Spleen (tissue), 11 donors: Measurements from ENCODE around the gene NUBP2. TPM values are rescaled to one million over a fixed set of nuclear protein-coding genes. Genes with fewer than 3 reads are reported as not detected.
A peak's percentile ranks its signal among the peaks of the same experiment; 100 is the strongest.

Experiments used
- DNase-seq: peaks from one replicate; pipeline ENCODE4 v3.0.0-alpha.2; 2020
- H3K27ac ChIP-seq, 8 donors: fragments of 200-600 bp; sonication (generic) in 7 of 8; 1 replicate in 4 of 8; 2 replicates in 4 of 8; pipeline versions ENCODE4 v1.5.0 to v1.8.0; 2016 to 2021; ENCODE audit warnings: inconsistent platforms in 4 of 8, mild to moderate bottlenecking in 4 of 8, moderate library complexity in 1 of 8
- H3K27me3 ChIP-seq, 7 donors: fragments of 200-600 bp; sonication (generic) in 6 of 7; replicated peaks in 1 of 7; 1 replicate in 4 of 7; 2 replicates in 3 of 7; pipeline versions ENCODE4 v1.5.0 to v1.8.0; 2016 to 2021; ENCODE audit warnings: inconsistent platforms in 3 of 7, mild to moderate bottlenecking in 1 of 7
- H3K36me3 ChIP-seq, 6 donors: fragments of 200-600 bp; sonication (generic) in 5 of 6; 1 replicate in 4 of 6; 2 replicates in 2 of 6; pipeline versions ENCODE4 v1.5.0 to v1.8.0; 2016 to 2021; ENCODE audit warnings: inconsistent platforms in 2 of 6
- H3K4me1 ChIP-seq, 6 donors: fragments of 200-600 bp; sonication (generic) in 5 of 6; 1 replicate in 3 of 6; 2 replicates in 3 of 6; pipeline versions ENCODE4 v1.5.0 to v1.8.0; 2016 to 2021; ENCODE audit warnings: inconsistent platforms in 3 of 6
- H3K4me3 ChIP-seq, 8 donors: fragments of 200-600 bp; sonication (generic) in 7 of 8; 1 replicate in 4 of 8; 2 replicates in 4 of 8; pipeline versions ENCODE4 v1.5.0 to v1.8.0; 2016 to 2021; ENCODE audit warnings: inconsistent platforms in 4 of 8, mild to moderate bottlenecking in 4 of 8, moderate library complexity in 2 of 8
- H3K9me3 ChIP-seq, 8 donors: fragments of 200-600 bp; sonication (generic) in 7 of 8; 1 replicate in 4 of 8; 2 replicates in 4 of 8; pipeline versions ENCODE4 v1.5.0 to v1.8.0; 2016 to 2021; ENCODE audit warnings: inconsistent platforms in 4 of 8
- POLR2A ChIP-seq, 3 donors: fragments of 450-650 bp; IDR thresholded peaks; one replicate each; pipeline ENCODE4 v1.5.1; 2017; ENCODE audit warnings: antibody characterized with exemption in 3 of 3, mild to moderate bottlenecking in 1 of 3
- POLR2AphosphoS5 ChIP-seq, 3 donors: sonication (generic); formaldehyde crosslinking; IDR thresholded peaks; one replicate each; pipeline ENCODE4 v1.5.1; 2017; ENCODE audit warnings: antibody characterized with exemption in 3 of 3
- WGBS, 5 donors: extraction: QIAGEN DNeasy Blood & Tissue Kit in 3 of 5; methylation state at CpG; one replicate each; pipeline versions ENCODE4 v1.1.5 to v1.1.7; 2013 to 2018; 5-methylcytosine and 5-hydroxymethylcytosine counted together
- intact Hi-C: fragments of 100-400 bp; cut with DNase I; formaldehyde crosslinking; loops from one replicate; pipeline ENCODE4 v1.15.0; 2023; ENCODE audit warnings: low total_unique reads
- polyA plus RNA-seq, 3 donors: library from polyadenylated mRNA; stranded (reverse); fragments of 200-250 nt; gene quantifications; one replicate each; pipeline ENCODE4 v1.2.1, GENCODE V29; 2013
- total RNA-seq, 7 donors: library from RNA; depleted of rRNA in 3 of 7; stranded (reverse); fragments of >200 nt in 3 of 7; fragmentation: NEBNext Ultra II Directional in 4 of 7; extraction: Animal tissue kit (Norgen Biotek cat#: 25700) in 4 of 7; gene quantifications; one replicate each; pipeline versions ENCODE4 v1.1.0 to v1.2.1, GENCODE V29; 2016 to 2021
- TF ChIP-seq, protein P1 (sequence below), 11 experiments: fragments of 200-600 bp in 7 of 11; fragments of 450-650 bp in 4 of 11; sonication (generic) in 4 of 11; IDR thresholded peaks in 8 of 11; conservative IDR thresholded peaks in 3 of 11; 1 replicate in 7 of 11; 2 replicates in 4 of 11; pipeline versions ENCODE4 v1.4.0 to v1.8.0; 2016 to 2021; ENCODE audit warnings: antibody characterized with exemption in 11 of 11, inconsistent platforms in 4 of 11, mild to moderate bottlenecking in 1 of 11
- donor health status: healthy with polysubstance abuse.
- donor health status: DM: no; HTN: no; CAD: no; lungs with moderate emphysema.
- donor health status: DM: no; HTN: no; CAD: no.
- donor health status: Bipolar disorder and iron deficiency.
- donor health status: healthy.
- donor health status: DM: no; HTN: no; CAD: no.
- donor health status: DM: yes; HTN: yes; CAD: no.

The NUBP2 gene
- total and polyA plus RNA-seq, 10 donors, result 37.5 to 103 (median 57.3) TPM

GRCh38 chr16:1769402-1770300, 13.1 kb upstream of the NUBP2 start:
- peak; percentile 78 for DNase-seq
- no peaks in the 10 kb centered on the region for H3K9me3 ChIP-seq
- H3K4me3 ChIP-seq, result peak overlapping the region in 4 of 8 donors; percentile 98 to 100 (median 99)
- no peaks in the 10 kb centered on the region for H3K27me3 ChIP-seq
- WGBS, 5 donors, result 76 to 88% (median 86%) methylated on average over 17 to 27 of the region's 27 CpGs
- peak; percentile 1 to 7 (median 5) for TF ChIP-seq POLR2AphosphoS5 (IDR thresholded peaks at IDR 0.05)
- no peak for TF ChIP-seq POLR2A (IDR thresholded peaks at IDR 0.05)
- TF ChIP-seq, protein P1, sequence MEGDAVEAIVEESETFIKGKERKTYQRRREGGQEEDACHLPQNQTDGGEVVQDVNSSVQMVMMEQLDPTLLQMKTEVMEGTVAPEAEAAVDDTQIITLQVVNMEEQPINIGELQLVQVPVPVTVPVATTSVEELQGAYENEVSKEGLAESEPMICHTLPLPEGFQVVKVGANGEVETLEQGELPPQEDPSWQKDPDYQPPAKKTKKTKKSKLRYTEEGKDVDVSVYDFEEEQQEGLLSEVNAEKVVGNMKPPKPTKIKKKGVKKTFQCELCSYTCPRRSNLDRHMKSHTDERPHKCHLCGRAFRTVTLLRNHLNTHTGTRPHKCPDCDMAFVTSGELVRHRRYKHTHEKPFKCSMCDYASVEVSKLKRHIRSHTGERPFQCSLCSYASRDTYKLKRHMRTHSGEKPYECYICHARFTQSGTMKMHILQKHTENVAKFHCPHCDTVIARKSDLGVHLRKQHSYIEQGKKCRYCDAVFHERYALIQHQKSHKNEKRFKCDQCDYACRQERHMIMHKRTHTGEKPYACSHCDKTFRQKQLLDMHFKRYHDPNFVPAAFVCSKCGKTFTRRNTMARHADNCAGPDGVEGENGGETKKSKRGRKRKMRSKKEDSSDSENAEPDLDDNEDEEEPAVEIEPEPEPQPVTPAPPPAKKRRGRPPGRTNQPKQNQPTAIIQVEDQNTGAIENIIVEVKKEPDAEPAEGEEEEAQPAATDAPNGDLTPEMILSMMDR (IDR thresholded peaks at IDR 0.05 in 8 of 11, conservative IDR thresholded peaks at IDR 0.05 in 3 of 11), result no peak
- peaks cover 19 to 53% (median 36%) of the 10 kb centered on the region in 6 donors for H3K4me1 ChIP-seq
- peaks cover 0 to 54% (median 50%) of the 10 kb centered on the region in 6 donors for H3K36me3 ChIP-seq
- peak overlapping the region; percentile 65 to 97 (median 96) for H3K27ac ChIP-seq
- intact Hi-C loops, result no loop called here

- Histone ChIP-seq H3K27ac (peak overlapping the region; percentile 65 to 97 (median 96)), H3K36me3 (peaks cover 0 to 53% (median 44%) of the 10 kb centered on the region in 6 donors), H3K4me1 (peaks cover 23 to 62% (median 43%) of the 10 kb centered on the region in 6 donors), H3K4me3 (peak overlapping the region; percentile 96 to 100 (median 99)), H3K9me3 (no peaks in the 10 kb centered on the region), H3K27me3 (no peaks in the 10 kb centered on the region)
- intact Hi-C loops, result no loop called here
- WGBS, 5 donors, result 17 to 31% (median 20%) methylated on average over 46 to 81 of the region's 81 CpGs
- peak; percentile 90 for DNase-seq
- TF ChIP-seq POLR2AphosphoS5 (IDR thresholded peaks at IDR 0.05) (peak; percentile 73 to 87 (median 77)), POLR2A (IDR thresholded peaks at IDR 0.05) (no peak)
- TF ChIP-seq, protein P1 (IDR thresholded peaks at IDR 0.05 in 8 of 11, conservative IDR thresholded peaks at IDR 0.05 in 3 of 11), result no peak
These were observed 12.2 kb upstream of the NUBP2 start for GRCh38 chr16:1770328-1771187.

GRCh38 chr16:1771188-1771863, 11.4 kb upstream of the NUBP2 start, which contains the start of gene NME3:
Gene NME3 (minus strand): TSS chr16:1771543. CDS start chr16:1771534, 9 bp downstream.
- Histone ChIP-seq H3K27me3 (no peaks in the 10 kb centered on the region), H3K9me3 (no peaks in the 10 kb centered on the region), H3K4me1 (peaks cover 23 to 69% (median 43%) of the 10 kb centered on the region in 6 donors), H3K4me3 (peak within 1 kb of the TSS; percentile 96 to 100 (median 99)), H3K27ac (peak within 1 kb of the TSS; percentile 89 to 97 (median 96)), H3K36me3 (peaks cover 0 to 53% (median 40%) of the 10 kb centered on the region in 6 donors)
- no peak for TF ChIP-seq POLR2AphosphoS5 (IDR thresholded peaks at IDR 0.05)
- no peak for TF ChIP-seq POLR2A (IDR thresholded peaks at IDR 0.05)
- TF ChIP-seq, protein P1 (IDR thresholded peaks at IDR 0.05 in 8 of 11, conservative IDR thresholded peaks at IDR 0.05 in 3 of 11), result peak in 1 of 11 experiments; percentile 35
- intact Hi-C loops, result no loop called here
- WGBS, 5 donors, result 0 to 1% (median 1%) methylated on average over 4 to 79 of the region's 79 CpGs
- peak; percentile 95 for DNase-seq
